ENCODE data around the gene NPTX2.

Gene NPTX2

GRCh38 chr7:98654524-98655272 lies 37.6 kb downstream of the NPTX2 start:
- DNase-seq (ENCODE audit: low read depth) = no peak

- DNase-seq (ENCODE audit: low read depth) = no peak
Observed at GRCh38 chr7:98655611-98656010, 38.5 kb downstream of the NPTX2 start.

- DNase-seq (ENCODE audit: low read depth) = no peak
Observed at GRCh38 chr7:98656899-98657298, 39.8 kb downstream of the NPTX2 start.

GRCh38 chr7:98657736-98658135 lies 40.7 kb downstream of the NPTX2 start:
- DNase-seq (ENCODE audit: low read depth) = no peak

GRCh38 chr7:98659756-98660155 lies 42.7 kb downstream of the NPTX2 start:
- no peak for DNase-seq (ENCODE audit: low read depth)

GRCh38 chr7:98661607-98662006 lies 44.5 kb downstream of the NPTX2 start:
- no peak for DNase-seq (ENCODE audit: low read depth)

GRCh38 chr7:98662289-98662688 lies 45.2 kb downstream of the NPTX2 start:
- DNase-seq (ENCODE audit: low read depth) = no peak

GRCh38 chr7:98664882-98665281 lies 47.8 kb downstream of the NPTX2 start:
- DNase-seq (ENCODE audit: low read depth) = no peak

- DNase-seq (ENCODE audit: low read depth) = no peak
Observed at GRCh38 chr7:98668255-98668654, 51.2 kb downstream of the NPTX2 start.

- no peak for DNase-seq (ENCODE audit: low read depth)
Observed at GRCh38 chr7:98669329-98670000, 52.4 kb downstream of the NPTX2 start.

GRCh38 chr7:98670186-98670585 lies 53.1 kb downstream of the NPTX2 start:
- no peak for DNase-seq (ENCODE audit: low read depth)

GRCh38 chr7:98671733-98672331 lies 54.7 kb downstream of the NPTX2 start:
- no peak for DNase-seq (ENCODE audit: low read depth)

GRCh38 chr7:98674461-98674860 lies 57.4 kb downstream of the NPTX2 start:
- no peak for DNase-seq (ENCODE audit: low read depth)

GRCh38 chr7:98674881-98675280 lies 57.8 kb downstream of the NPTX2 start:
- no peak for DNase-seq (ENCODE audit: low read depth)

- DNase-seq (ENCODE audit: low read depth) = no peak
Observed at GRCh38 chr7:98678215-98678614, 61.1 kb downstream of the NPTX2 start.
